ENCODE results near the gene BCAS3. TPM values are rescaled to one million over a fixed set of nuclear protein-coding genes. Genes with fewer than 3 reads are reported as not detected.

BCAS3 gene
- total RNA-seq, 1 donor from 2014 or later: 14.5 TPM

DNA sequence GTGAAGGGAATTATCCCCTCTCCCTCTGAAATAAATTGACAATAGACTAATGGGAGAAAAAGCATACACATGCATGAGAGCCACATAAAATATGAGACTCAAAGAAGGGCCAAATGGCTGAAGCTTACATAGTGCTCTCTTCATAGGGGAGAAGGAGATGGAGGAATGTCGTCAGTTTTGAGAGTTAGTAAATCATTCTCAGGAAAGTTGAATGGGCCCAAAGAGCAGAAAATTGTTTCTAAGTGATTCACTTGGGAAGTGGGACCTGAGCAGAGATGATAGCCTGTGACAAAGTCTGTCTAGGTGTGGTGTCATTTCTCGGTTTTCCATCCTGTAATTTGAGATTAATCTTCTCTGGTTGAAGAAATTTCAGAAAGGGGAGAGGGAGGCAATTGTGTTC lies 35.0 kb downstream of the BCAS3 start:
- no peaks in the 10 kb centered on the region for H3K79me2 ChIP-seq (ENCODE audit: insufficient read depth, low read length)
- H3K4me2 ChIP-seq (ENCODE audit: low read length): no peak overlapping the region
- H3K4me3 ChIP-seq (ENCODE audit: insufficient read depth, low read depth, low read length): no peak overlapping the region
- no peak overlapping the region for H3K9ac ChIP-seq (ENCODE audit: low read length)
- H3K36me3 ChIP-seq (ENCODE audit: insufficient read depth, low read length): no peaks in the 10 kb centered on the region
- H3K27ac Mint-ChIP-seq (ENCODE audit: unreplicated experiment): peak overlapping the region; percentile 8
- peaks cover 5% of the 10 kb centered on the region for H3K36me3 Mint-ChIP-seq (ENCODE audit: low read depth, unreplicated experiment)
- no peak overlapping the region for H2AFZ ChIP-seq (ENCODE audit: low read depth, low read length)
- FAIRE-seq: no peak
- no peaks in the 10 kb centered on the region for H3K27me3 Mint-ChIP-seq (ENCODE audit: low read depth, unreplicated experiment)
- no peaks in the 10 kb centered on the region for H3K4me1 ChIP-seq (ENCODE audit: insufficient read depth, low read length)
- H3K4me1 Mint-ChIP-seq (ENCODE audit: low read depth, unreplicated experiment): peaks cover 6% of the 10 kb centered on the region
- H3K4me3 Mint-ChIP-seq (ENCODE audit: unreplicated experiment): no peak overlapping the region
- H4K20me1 ChIP-seq (ENCODE audit: insufficient read depth, low read length): no peaks in the 10 kb centered on the region
- H3K9me3 Mint-ChIP-seq (ENCODE audit: unreplicated experiment): peaks cover 2% of the 10 kb centered on the region
- H3K27me3 ChIP-seq (ENCODE audit: insufficient read depth, low read length): no peaks in the 10 kb centered on the region
- TF ChIP-seq, protein P1, sequence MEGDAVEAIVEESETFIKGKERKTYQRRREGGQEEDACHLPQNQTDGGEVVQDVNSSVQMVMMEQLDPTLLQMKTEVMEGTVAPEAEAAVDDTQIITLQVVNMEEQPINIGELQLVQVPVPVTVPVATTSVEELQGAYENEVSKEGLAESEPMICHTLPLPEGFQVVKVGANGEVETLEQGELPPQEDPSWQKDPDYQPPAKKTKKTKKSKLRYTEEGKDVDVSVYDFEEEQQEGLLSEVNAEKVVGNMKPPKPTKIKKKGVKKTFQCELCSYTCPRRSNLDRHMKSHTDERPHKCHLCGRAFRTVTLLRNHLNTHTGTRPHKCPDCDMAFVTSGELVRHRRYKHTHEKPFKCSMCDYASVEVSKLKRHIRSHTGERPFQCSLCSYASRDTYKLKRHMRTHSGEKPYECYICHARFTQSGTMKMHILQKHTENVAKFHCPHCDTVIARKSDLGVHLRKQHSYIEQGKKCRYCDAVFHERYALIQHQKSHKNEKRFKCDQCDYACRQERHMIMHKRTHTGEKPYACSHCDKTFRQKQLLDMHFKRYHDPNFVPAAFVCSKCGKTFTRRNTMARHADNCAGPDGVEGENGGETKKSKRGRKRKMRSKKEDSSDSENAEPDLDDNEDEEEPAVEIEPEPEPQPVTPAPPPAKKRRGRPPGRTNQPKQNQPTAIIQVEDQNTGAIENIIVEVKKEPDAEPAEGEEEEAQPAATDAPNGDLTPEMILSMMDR (IDR thresholded peaks at IDR 0.05; ENCODE audit: insufficient read depth, low read depth, low read length): no peak
- no peak for TF ChIP-seq EZH2 (IDR thresholded peaks at IDR 0.05; ENCODE audit: insufficient read depth, low read length)
- no peak for DNase-seq (ENCODE audit: low read depth)
- H3K9me3 ChIP-seq (ENCODE audit: insufficient read depth, low read depth, low read length): no peaks in the 10 kb centered on the region
- H3K27ac ChIP-seq (ENCODE audit: low read depth, low read length): no peak overlapping the region

DNA sequence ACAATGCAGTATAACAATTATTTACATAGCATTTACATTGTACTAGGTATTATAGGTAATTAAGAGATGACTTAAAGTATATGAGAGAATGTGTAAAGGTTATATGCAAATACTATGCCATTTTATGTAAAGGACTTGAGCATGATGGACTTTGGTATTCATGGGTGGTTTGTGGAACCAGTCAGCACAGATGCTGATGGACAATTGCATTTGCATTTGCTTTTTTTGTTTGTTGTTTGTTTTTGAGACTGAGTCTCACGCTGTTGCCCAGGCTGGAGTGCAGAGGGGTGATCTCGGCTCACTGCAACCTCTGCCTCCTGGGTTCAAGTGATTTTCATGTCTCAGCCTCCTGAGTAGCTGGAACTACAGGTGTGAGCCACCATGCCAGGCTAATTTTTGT lies 36.0 kb downstream of the BCAS3 start:
- Mint-ChIP-seq H3K36me3 (ENCODE audit: low read depth, unreplicated experiment) (peaks cover 5% of the 10 kb centered on the region), H3K4me1 (ENCODE audit: low read depth, unreplicated experiment) (peaks cover 6% of the 10 kb centered on the region), H3K4me3 (ENCODE audit: unreplicated experiment) (no peak overlapping the region), H3K27ac (ENCODE audit: unreplicated experiment) (no peak overlapping the region), H3K27me3 (ENCODE audit: low read depth, unreplicated experiment) (no peaks in the 10 kb centered on the region), H3K9me3 (ENCODE audit: unreplicated experiment) (peaks cover 2% of the 10 kb centered on the region)
- Histone ChIP-seq H3K9me3 (ENCODE audit: insufficient read depth, low read depth, low read length) (no peaks in the 10 kb centered on the region), H3K4me3 (ENCODE audit: insufficient read depth, low read depth, low read length) (no peak overlapping the region), H4K20me1 (ENCODE audit: insufficient read depth, low read length) (no peaks in the 10 kb centered on the region), H3K4me1 (ENCODE audit: insufficient read depth, low read length) (no peaks in the 10 kb centered on the region), H3K4me2 (ENCODE audit: low read length) (no peak overlapping the region), H3K36me3 (ENCODE audit: insufficient read depth, low read length) (no peaks in the 10 kb centered on the region), H3K27ac (ENCODE audit: low read depth, low read length) (no peak overlapping the region), H2AFZ (ENCODE audit: low read depth, low read length) (no peak overlapping the region), H3K79me2 (ENCODE audit: insufficient read depth, low read length) (no peaks in the 10 kb centered on the region), H3K27me3 (ENCODE audit: insufficient read depth, low read length) (no peaks in the 10 kb centered on the region), H3K9ac (ENCODE audit: low read length) (no peak overlapping the region)
- TF ChIP-seq, protein P1 (IDR thresholded peaks at IDR 0.05; ENCODE audit: insufficient read depth, low read depth, low read length): no peak
- no peak for TF ChIP-seq EZH2 (IDR thresholded peaks at IDR 0.05; ENCODE audit: insufficient read depth, low read length)
- DNase-seq (ENCODE audit: low read depth): no peak
- no peak for FAIRE-seq

DNA sequence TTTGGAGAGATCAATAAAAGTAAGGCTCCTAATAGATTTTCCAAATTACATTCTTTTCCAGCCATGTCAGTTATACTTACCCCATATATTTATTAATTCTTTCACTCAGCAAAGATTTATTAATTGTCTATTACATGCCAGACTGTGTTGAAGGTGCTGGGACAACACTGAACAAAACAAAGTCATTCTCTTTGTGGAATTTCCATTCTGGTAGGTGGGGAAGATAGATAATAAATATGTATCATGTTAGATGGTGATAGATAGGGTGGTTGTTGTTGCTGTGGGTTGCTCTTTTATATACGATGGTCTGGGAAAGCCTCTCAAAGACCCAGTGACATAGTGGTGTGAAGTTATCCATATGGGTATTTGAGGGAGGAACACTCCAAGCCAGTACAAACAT lies 39.1 kb downstream of the BCAS3 start:
- no peak overlapping the region for H3K4me3 ChIP-seq (ENCODE audit: insufficient read depth, low read depth, low read length)
- TF ChIP-seq, protein P1 (IDR thresholded peaks at IDR 0.05; ENCODE audit: insufficient read depth, low read depth, low read length): no peak
- no peak for TF ChIP-seq EZH2 (IDR thresholded peaks at IDR 0.05; ENCODE audit: insufficient read depth, low read length)
- no peaks in the 10 kb centered on the region for H3K27me3 Mint-ChIP-seq (ENCODE audit: low read depth, unreplicated experiment)
- no peaks in the 10 kb centered on the region for H3K27me3 ChIP-seq (ENCODE audit: insufficient read depth, low read length)
- H3K4me1 Mint-ChIP-seq (ENCODE audit: low read depth, unreplicated experiment): peaks cover 12% of the 10 kb centered on the region
- peaks cover 2% of the 10 kb centered on the region for H3K9me3 Mint-ChIP-seq (ENCODE audit: unreplicated experiment)
- no peak overlapping the region for H3K4me3 Mint-ChIP-seq (ENCODE audit: unreplicated experiment)
- no peak overlapping the region for H3K4me2 ChIP-seq (ENCODE audit: low read length)
- H2AFZ ChIP-seq (ENCODE audit: low read depth, low read length): no peak overlapping the region
- H3K27ac ChIP-seq (ENCODE audit: low read depth, low read length): no peak overlapping the region
- H4K20me1 ChIP-seq (ENCODE audit: insufficient read depth, low read length): no peaks in the 10 kb centered on the region
- no peaks in the 10 kb centered on the region for H3K79me2 ChIP-seq (ENCODE audit: insufficient read depth, low read length)
- H3K36me3 ChIP-seq (ENCODE audit: insufficient read depth, low read length): no peaks in the 10 kb centered on the region
- no peak overlapping the region for H3K27ac Mint-ChIP-seq (ENCODE audit: unreplicated experiment)
- no peak overlapping the region for H3K9ac ChIP-seq (ENCODE audit: low read length)
- DNase-seq (ENCODE audit: low read depth): no peak
- H3K36me3 Mint-ChIP-seq (ENCODE audit: low read depth, unreplicated experiment): no peaks in the 10 kb centered on the region
- peaks cover 6% of the 10 kb centered on the region for H3K4me1 ChIP-seq (ENCODE audit: insufficient read depth, low read length)
- no peak for FAIRE-seq
- no peaks in the 10 kb centered on the region for H3K9me3 ChIP-seq (ENCODE audit: insufficient read depth, low read depth, low read length)
